NCI-H2227 (cell line): ENCODE measurements around the gene CDKN2D.

Source experiments
- DNase-seq: peaks from one replicate; lab custom pipeline; 2025; ENCODE audit not compliant: unreplicated experiment; lab: John Stamatoyannopoulos, UW

The CDKN2D gene

DNA sequence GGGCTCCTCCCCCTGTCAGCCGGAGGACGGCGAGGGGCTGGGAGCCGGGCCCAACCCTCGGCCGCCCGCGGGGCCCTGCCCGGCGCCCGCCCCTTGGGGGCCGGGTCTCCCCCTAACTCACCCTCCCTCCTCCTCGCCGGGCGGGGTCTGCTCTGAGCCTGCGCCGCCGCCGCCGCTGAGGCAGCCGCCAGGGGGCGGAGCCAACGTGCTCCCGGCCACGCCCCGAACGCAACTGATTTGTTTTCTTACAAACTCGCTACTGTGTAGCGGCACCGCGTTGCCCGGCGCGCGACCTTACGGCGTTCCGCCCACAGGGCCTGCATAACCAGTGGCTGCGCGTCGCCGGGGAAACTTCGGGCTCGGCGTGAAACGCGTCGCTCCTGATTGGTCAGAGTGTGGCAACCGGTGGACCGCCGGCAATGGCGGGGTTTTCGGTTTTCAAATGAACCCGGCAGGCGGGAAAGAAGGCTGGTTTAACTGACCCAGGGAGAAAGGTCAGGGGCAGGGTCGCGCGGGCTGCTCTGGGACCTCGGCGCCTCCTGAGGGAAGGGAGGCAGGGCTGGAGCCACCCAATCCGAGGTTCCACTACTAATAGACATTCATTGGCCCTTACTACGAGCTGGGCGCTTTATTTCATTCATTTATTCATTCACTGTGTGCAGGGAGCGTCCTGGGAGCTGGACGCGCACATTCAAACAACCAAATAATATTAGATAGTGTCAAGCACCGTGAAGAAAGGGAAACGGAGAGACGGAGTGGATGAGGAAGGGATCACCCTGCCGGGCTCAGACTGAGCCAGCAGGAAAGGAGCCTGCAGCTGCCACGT, at the start of gene CDKN2D:
TSS of gene CDKN2D (minus strand) at position 154 of the 826 bp plus-strand sequence. CDS start 326 bp downstream, outside the sequence.
- DNase-seq = peak; percentile 99

DNA sequence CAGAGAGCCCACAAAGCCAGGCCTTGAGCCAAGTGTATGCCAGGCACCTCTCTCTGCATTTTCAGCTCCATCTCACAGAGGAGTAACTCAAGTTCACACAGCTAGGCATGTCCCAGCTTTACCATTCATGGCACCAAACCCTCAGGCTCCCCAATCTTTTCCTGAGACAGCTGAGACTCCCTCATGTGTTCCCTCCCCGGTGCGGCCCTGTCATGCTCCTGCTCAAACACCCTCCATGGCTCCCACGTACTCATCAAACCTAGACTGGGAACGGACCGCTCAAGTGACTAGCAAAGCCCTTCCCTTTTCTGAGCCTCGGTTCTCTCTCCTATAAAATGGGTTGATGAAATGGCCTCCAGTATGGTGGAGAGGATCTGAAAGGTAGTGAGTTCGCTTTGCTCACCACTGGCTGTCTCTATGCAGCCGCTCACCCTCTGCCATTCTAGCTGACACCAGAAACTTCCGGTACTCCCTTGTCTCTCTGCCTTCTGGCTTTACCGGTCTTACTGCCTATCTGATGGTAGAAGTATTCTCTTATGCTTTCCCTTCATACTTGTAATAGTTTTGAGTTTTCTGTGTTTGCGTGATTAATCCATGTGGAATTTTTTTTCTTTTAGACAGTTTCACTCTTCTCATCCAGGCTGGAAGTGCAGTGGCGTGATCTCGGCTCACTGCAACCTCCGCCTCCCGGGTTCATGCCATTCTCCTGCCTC, 48.8 kb upstream of the CDKN2D start:
- DNase-seq = no peak

DNA sequence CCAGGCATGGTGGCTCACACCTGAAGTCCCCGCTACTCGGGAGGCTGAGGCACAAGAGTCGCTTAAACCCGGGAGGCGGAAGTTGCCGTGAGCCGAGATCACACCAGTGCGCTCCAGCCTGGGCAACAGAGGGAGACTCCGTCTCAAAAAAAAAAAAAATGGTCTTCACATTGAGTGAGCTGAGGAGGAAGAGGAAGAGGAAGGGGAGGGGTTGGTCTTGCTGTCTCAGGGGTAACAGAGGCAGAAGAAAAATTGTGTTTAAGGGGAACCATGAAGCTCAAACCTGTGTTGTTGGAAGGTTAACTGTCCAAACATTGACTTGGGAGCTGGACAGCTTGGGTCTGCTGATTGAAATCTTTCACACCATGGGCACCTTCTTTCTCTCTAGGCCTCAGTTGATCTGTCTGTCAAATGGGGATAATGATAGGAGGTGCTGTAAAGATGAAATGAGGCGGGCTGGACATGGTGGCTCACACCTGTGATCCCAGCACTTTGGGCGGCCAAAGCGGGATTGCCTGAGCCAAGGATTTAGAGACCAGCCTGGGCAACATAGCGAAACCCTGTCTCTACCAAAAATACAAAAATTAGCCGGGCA, 46.7 kb upstream of the CDKN2D start:
- DNase-seq = no peak

DNA sequence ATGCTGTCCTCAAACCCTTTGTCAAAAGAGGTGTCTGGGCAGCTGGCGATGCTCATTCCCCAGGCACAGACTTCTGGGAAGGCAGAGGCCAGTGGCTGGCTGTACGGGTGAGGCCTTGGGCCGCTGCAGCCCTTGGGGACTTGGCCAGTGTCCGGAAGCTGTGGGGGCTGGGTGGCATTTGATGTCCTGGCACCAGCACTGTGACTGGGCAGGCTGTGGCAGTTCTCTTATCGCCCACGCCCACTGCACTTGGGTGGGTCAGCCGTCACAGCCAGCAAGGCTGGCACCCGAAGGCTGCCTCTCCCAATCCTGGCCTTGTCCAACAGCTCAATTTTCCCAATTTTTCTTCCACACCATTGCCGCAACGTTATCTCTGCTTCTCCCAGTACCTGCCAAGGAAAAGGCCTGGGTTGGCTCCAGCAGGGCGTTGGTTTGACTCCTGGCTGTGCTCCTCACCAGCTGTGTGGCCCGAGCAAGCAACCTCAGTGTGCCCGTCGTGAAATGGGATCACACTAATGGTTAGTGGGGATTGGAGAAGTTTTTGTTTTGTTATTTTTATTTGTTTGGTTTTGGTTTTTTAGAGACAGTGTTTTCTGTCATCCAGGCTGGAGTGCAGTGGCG, 43.8 kb upstream of the CDKN2D start:
- DNase-seq = no peak

DNA sequence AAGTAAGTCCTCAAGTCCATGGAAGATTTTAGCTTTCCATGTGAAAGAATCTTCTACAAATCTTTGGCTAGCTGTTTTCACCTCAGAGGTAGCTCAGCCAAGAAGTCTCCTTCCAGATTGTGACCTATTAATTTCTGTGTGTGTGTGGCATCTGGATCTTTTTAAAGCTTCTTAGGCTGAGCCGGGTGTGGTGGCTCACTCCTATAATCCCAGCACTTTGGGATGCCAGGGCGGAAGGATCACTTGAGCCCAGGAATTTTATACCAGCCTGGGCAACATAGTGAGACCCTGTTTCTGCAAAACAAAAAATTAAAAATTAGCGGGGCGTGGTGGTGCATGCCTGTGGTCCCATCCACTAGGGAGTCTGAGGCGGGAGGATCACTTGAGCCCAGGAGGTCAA, 43.1 kb upstream of the CDKN2D start:
- no peak for DNase-seq

DNA sequence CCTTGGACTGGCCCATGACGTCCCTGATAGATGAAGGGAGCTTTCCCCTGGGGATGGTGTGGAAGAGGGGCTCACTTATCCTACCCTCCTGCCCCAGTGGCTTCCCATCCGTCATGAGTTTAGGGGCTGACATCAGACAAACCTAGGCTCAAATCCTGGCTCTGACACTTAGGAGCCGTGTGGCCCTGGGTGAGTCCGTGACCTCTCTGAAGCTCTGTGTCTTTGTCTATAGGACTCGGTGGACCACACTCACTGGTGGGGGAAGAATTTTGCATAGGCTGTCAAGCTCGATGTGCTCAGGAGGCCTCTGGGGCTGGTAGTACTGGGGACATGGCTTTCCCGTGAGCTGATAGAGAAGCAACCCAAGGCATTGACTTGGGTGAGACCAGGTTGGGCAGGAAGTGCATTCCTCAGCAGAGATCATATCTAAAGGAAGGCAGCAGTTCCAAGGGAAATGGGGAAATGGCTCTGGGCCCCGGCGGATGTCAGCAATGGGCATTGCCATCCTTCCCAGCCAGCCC, 35.7 kb upstream of the CDKN2D start:
- DNase-seq = no peak

DNA sequence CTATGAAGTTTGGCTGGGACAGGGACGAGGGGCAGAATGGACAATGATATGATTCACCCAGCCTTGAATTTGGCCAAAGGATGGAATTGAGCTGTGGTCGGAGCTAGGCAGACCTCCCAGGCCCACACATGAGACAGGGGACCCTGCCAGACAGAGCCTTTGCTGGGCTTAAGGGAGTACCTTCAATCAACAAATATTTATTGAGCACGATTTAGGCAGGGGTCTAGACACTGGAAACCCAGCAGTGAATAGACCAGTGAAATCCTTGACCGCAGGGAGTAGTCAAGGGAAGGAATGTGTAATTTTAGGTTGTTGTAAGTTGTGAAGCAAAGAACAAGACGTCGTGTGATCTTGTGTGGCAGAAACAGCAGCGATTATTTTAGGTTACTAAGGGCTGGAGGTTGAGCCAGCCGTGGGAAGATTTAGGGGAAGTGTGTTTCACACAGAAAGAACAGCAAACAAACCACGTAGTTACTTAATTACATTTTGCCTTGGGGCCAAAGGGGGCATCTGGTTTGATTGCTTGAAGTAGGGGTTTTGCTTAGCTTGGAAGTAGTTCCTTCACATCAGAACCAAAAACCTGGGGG, 35.2 kb upstream of the CDKN2D start:
- no peak for DNase-seq

DNA sequence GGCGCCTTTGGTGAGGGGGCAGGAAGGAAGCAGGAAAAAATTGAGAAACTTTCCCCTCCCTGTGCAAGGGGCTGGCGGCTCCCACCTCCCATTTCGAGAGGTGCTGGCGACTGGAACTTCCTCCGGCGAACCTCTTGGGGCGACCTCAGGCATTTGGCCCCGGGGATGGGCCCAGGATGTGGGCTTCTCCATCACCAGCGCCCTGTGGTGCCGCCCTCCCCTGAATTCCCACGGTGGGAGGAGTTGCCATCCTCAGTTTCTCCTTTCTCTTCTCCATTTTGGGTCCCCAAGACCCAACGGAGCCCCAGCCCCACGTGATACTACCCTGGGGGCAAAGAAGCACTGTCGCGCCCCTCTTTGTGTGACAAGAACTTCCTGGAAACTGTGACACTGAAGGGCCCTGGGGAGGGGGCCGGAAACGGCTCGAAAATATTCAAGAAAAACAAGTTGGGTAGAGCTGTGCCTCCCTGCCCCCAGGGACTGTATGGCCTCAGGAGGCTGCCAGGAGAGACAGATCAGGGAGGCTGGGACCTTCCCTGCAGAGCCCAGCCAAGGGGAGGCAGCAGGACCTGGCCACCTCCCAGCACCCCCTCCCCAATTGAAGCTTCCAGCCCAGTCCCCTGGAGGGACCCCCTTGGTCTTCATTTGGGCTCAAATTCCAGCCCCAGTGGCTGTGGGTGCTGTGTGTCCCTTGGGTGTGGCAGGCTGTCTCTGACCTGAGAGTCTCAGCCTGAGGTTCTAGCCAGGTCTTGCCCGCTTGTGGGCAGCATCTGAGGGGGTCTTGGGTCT, 34.5 kb upstream of the CDKN2D start:
- DNase-seq = no peak

DNA sequence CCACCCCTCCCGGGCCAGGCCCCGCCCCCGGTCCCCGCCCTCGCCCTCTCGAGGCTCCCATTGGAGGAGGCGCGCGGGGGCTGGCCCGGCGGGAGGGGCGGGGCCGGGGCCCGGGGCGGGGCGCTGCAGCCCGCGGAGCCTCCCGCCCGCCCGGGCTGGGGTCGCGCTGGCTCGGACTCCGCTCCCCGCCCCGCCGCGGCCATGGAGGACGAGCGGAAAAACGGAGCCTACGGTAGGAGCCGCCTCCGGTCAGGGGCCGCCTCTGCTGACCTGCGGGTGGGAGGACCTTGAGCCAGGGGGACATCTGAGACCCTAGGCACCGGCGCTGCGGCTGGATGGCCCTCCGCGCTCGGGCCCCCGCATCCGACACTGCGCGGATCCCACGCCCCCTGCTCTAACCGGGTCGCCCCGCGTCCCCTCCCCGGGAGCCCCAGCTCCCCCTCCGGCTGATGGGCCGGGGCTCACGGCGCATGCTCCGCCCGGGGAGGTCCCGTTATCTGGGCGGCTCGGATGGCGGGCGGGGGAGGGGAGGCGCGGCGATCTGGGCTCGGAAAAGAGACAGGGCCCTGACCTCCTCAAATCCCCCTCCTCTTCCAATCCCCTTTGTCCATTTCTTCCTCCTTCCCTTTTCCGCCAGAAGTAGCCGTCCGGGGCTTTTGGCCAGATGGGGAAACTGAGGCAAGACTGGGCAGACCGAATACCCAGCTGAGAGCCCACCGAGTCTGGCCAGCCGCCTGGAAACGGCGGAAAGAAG, 33.7 kb upstream of the CDKN2D start:
- DNase-seq = peak; percentile 79

DNA sequence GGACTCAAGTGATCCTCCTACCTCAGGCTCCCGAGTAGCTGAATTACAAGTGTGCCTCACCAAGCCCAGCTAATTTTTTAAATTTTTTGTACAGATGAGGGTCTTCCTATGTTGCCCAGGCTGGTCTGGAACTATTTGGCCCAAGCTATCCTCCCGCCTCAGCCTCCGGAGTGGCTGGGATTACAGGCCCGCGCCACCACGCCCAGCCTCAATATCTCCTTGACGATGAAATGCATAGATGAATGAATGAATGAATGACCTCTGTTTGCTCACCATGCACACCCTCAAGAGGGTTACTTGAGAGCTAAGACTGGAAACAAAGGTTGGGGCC, 33.2 kb upstream of the CDKN2D start:
- DNase-seq = no peak

DNA sequence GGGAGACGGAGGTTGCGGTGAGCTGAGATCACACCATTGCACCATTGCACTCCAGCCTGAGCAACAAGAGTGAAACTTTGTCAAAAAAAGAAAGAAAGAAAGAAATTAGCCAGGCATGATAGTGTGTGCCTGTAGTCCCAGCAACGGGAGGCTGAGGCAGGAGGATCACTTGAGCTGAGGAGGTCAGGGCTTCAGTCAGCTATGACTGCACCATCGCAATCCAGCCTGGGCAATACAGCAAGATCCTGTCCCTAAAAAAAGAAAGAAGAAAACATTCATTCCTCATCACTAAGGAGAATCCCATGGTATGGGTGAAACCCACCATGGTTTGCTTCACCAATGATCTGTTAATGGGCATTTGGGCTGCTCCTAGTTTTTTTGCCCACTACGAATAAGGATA, 31.4 kb upstream of the CDKN2D start:
- no peak for DNase-seq

DNA sequence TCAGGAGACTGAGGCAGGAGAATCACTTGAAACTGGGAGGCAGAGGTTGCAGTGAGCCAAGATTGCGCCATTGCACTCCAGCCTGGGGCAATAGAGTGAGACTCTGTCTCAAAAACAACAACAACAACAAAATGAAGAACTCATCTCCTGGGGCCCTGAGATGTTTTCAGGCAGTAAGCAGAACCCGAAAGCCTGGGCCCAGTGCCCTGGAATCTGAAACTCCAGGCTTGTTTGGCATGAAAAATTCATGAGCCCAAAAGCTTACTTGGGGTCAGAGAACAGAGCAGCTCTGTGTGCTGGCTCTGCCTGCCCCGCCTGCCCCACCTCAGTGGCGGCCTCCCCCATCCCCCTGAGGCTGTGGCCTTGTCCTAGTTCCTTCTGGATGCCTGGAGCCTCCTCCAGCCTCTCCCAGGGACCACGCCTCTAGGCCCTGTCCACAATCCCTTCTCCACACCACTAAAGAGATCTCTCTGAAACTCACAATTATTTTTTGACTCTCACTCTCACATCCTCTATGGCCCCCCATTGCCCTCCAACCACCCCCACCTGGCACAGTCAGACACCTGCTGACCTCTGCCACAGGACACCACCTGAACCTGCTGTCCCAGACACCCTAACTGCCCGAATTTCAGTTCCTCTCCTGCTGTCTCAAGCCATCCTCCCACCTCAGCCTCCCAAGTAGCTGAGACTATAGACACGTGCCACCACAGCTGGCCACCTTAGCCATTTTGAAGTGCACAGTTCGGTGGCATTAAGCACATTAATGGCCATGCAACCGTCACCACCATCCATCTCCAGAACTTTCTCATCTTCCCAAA, 25.2 kb upstream of the CDKN2D start:
- DNase-seq = no peak

DNA sequence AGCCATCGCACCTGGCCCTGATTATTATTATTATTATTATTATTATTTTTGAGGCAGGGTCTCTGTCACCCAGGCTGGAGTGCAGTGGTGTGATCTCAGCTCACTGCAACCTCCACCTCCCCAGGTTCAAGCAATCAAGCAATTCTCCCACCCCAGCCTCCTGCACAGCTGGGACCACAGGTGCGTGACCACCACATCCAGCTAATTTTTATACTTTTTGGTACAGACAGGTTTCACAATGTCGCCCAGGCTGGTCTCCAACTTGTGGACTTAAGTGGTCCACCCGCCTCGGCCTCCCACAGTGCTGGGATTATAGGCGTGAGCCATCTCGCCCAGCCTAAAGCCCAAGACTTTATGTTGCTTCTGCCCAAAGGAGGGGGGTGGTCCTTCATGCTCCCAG, 24.4 kb upstream of the CDKN2D start:
- DNase-seq = no peak

DNA sequence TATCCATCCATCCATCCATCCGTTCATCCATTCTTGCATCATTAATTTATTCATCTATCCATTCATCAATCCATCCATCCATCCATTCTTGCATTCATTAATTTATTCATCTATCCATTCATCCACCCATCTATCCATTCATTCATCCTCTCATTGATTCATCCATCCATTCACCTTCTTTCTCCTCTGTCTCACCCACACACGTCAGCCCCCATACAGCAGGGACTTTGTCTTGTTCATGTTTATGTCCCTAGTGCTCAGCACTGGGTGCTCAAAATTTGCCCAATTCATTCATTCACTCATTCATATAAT, 19.0 kb upstream of the CDKN2D start:
- DNase-seq = no peak

DNA sequence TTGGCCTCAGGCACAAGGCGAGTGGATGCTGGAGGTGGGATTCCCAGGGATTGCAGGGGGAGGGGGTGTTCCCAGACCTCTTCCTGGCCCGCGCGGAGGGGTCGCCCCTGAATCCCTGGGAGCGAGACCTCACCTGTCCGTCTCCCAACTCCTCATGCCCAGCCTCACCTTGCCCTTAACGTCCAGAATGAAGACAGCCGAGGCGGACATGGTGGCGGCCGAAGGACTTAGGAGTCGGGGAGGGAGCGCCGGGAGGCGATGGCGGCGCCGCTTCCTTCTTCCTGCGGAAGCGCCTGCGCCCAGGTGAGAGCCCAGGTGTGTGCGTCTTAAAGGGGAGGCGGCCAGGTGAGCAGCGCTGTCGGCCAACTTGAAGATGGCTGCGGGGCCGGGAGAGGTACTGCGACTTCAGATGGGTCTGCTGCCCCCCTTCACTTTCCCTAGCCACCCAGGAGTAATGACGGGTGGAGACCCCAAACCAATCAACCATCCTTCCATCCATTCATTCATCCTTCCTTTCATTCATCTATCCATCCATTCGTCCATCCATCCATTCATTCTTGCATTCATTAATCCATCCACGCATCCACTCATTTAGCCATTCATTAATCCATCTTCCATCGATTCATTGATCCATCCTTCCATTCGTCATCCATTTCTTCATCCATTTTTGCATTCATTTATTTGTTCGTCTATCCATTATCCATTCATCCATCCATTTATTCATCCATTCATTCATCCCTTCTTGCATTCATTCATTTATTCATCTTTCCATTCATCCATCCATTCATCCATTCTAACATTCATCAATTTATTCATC, 18.5 kb upstream of the CDKN2D start, which contains the start of gene AP1M2:
TSS of gene AP1M2 (minus strand) at position 291 of the 817 bp plus-strand sequence. CDS start at position 210, 81 bp downstream.
- DNase-seq = no peak

DNA sequence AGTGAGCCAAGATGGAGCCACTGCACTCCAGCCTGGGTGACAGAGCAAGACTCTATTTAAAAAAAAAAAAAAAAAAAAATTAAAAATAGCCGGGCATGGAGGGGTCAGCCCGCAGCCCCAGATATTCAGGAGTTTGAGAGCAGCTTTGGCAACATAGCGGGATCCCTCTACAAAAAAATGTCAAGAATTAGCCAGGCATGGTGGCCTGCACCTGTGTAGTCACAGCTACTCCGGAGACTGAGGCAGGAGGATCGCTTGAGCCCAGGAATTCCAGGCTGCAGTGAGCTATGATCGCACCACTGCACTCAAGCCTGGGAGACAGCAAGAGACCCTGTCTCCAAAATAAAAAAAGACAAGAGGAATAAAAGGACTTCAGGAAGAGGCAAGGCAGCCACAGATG, 17.6 kb upstream of the CDKN2D start:
- no peak for DNase-seq

DNA sequence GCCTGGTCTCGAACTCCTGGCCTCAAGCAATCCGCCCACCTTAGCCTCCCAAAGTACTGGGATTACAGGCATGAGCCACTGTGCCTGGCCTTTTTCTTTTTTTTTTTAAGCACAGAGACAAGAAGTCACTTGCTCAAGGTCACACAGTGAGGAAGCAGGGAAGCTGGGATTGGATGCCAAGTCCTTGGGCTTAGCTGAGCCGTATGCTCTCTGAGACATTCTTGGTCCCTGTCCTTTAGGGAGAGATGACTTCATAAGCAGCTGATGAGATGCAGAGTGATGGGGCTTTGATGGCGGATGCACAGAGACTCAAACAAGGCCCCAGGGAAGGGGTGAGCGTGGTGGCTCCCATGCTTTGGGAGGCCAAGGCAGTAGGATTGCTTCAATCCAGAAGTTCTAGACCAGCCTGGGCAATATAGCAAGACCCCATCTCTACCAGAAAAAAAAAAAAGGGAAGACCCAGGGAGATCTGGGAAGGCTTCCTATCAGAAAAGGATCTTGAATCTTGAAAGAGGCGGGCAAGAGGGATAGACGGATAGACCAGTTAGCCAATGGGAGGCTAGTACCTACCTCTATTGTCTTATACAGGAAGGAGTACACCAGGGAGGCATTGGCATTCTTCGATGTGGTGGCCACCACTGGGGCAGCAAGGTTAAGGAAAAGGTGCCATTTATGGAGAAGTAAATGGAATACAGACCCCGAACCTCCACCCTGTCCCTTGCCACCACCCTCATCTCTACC, 14.4 kb upstream of the CDKN2D start:
- DNase-seq = no peak
